Non-pigmented ciliary epithelial cell (primary cell): ENCODE data around the gene TREH.
"Not testable (repeated sequence)": the region's sequence is repeated elsewhere in the genome, so short reads cannot be mapped to it uniquely, and the experiment has no call there.

ENCODE experiments used
- DNase-seq: peaks from one replicate; pipeline ENCODE4 v3.0.0-alpha.2; 2010; ENCODE audit warnings: low read depth

Gene TREH

DNA sequence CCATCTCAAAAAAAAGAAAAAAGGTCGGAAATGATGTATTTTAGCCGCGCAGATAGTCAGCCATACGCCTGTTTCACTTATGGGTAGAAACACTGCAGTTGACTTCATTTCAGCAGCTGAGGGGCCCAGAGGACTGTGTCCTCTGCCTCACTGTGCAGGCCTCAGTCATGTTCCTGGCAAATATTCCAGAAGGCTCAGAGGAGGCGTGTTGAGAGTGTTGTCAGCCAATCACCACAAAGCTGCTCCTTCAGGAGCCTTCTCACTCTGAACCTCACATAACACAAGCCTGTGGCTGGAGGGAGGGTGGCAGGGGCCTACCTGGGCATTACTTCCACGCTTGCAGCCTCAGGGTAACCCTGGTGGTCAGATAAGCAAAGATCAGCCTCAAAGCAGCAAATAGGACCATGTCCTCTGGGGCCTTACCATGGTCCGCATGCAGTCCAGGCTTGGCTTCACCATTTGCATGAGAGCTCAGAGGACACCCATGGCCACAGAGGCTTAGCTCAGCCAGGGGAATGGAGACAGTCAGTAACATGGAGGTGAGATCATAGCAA is 17.3 kb upstream of the TREH start:
- DNase-seq, result no peak

DNA sequence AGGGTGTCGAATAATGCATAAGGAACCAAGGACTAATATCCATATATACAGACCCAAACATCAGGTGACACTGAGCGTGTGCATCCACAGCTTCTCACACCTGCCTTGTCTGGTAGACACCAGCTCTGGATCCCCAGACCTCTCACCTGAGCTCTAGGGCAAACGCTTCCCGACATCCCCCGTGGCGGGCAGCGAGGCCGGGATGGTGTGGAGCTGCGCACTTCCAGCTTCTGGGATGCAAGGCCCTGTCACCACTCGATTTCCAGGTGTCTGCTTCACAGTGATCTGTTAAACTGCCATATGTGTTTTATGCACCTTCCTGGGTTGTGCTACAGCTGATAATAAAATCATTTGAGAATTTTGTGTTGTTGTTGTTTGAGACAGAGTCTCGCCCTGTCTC is 15.3 kb upstream of the TREH start:
- no peak for DNase-seq

DNA sequence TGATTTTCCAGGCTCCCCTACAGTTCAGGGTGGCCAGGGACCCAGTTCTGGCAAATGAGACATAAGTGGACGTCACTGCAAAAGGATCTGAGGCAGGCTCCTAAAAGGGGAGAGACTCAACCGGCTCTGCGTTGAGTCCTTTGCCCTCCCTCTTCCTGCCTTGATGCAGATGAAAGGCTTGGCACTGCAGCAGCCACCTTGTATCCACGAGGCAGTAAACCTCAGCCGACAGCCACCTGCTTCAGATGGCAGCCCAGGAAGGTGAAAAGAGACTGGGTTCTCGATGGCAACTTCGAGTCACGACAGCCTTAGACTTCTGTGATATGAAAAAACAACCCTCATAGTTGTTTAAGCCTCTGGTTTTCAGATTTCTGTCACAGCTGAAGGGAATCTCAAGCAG is 14.7 kb upstream of the TREH start:
- DNase-seq, result no peak

DNA sequence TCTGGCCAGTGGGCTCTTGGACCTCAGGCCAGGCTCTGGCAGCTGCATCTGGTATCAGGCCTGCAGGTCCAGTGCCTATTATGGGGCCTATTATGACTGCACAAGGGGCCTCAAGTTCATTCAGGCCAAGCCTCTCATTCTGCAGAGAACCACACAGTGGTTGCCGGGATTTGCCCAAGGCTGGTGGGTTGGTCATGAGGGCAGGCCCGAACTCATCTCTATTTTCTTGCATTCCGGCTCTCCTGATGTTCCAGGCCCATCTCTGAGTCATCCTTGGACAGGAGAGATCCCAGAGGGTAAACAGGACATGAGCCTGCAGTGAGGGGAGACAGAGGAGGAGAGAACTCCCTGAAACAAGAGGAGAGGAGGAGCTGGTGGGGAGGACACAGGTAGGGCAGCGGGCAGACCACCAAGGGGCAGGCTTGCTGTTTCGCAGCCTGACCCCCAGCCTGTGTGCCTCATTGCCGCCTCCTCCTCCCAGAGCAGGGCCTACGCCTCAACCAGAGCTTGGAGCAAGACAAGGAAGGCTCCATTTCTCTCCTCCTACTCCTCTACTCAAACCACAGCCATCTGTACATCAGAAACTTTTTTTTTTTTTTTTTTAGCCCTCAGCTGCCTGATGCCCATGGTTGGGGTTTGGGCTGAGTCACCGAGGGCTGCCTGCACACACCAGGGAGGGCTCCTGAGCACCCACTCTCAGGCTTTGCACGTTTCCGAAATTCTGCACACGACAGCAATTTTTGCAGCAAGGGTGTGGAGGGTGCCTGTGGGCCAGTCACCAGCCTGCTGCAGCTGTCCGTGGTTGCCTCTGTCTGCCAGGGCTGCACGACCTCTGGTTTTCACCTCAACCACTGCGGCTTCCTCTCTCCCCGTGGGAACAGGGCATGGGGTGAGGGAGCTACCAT is 12.7 kb upstream of the TREH start:
- DNase-seq, result peak; percentile 20

DNA sequence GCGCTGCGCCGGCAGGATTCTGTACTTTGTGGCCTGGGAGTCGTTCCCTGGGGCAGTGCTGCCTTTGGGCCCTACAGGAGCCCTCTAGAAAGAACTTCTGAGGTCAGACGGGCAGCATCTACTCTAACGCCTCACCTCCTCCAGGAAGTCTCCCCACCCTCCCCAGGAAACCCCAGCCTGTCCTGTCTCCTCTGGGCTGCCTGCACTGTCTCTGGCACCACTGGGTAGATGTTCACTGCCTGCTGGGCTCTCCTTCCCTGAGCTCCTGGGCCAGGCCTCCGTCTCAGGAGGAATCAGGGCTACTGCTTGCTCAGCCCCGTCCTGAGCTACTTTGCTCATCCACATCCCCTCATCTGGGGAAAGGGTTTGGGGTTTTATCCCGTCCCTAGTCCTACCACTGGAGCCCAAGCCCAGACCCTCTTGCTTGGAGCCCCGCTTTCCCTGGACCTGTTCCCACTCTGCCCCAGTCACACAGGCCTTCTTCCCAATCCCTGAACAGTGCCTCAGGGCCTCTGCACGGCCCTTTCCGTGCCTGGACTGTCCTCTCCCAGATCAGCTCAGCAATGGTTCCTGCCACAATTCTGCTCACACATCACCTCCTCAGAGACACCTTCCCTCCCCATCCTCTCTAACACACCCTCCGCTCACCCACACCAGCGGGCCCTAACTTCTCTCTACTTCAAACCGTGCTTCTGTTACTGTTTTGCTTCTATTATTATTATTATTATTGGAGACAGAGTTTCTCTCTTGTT is 11.3 kb upstream of the TREH start:
- DNase-seq, result no peak

DNA sequence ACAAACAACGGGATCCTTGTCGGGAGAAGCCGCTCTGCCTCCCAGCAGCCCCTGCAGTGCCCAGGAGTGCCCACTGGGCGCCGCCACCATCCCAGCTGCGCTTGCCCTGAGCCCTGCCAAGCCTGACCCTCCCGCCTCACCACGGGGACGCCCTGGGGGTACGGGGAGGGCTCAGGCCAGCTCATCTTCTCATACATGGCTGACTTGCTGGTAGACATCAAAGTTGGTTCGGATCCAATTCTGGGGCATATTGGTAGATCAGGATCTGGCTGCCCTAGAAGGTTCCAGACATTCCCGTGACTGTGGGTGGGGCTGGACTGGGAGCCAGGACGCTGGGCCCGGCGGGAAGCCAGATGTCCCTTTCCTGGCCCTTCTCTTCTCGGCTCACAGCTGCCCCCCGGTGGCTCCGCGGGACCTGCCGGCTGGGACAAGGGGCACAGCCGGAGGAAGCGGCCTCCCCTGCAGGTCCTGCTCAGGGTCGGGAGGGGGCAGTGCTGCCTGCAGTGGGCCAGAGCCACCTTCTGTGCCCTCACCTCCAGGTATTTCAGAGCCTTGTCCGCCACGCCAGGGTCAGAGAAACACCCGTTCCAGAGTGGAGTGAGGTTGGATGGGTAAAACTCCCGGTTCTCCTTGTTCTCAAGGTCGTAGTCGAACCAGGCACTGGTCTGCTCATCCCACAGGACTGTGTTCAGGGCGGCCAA is 10.6 kb upstream of the TREH start:
- peak; percentile 45 for DNase-seq

DNA sequence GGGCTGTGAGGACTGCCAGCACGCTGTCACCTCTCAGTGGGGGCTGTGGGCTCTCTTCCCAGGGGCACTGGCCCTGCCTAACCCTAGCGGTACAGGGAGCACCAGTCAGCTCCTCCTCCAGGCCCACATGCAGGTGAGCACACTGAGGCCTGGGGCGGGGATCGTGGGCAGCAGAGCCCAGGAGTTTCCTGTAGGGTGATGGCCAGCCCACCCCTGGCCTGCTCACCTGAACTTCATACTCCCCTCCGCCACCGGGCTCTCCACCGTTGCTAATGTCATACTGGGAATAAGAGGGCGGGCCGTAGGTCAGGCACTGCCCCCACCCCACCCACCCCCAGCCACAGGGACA is 10.0 kb upstream of the TREH start:
- DNase-seq, result no peak

DNA sequence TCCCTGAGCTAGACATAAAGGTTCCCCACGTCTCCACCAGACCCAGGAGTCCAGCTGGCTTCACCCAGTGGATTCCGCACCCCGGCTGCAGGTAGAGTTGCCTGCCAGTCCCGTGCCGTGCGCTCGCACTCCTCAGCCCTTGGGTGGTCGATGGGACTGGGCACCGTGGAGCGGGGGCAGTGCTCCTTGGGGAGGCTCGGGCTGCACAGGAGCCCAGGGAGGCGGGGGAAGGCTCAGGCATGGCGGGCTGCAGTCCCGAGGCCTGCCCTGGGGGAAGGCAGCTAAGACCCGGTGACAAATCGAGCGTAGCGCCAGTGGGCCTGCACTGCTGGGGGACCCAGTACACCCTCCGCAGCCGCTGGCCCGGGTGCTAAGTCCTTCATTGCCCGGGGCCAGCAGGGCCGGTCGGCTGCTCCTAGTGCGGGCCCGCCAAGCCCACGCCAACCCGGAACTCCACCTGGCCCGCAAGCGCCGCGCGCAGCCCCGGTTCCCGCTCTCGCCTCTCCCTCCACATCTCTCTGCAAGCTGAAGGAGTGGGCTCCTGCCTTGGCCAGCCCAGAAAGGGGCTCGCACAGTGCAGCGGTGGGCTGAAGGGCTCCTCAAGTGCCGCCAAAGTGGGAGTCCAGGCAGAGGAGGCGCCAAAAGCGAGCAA is 9.5 kb upstream of the TREH start:
- DNase-seq, result no peak

DNA sequence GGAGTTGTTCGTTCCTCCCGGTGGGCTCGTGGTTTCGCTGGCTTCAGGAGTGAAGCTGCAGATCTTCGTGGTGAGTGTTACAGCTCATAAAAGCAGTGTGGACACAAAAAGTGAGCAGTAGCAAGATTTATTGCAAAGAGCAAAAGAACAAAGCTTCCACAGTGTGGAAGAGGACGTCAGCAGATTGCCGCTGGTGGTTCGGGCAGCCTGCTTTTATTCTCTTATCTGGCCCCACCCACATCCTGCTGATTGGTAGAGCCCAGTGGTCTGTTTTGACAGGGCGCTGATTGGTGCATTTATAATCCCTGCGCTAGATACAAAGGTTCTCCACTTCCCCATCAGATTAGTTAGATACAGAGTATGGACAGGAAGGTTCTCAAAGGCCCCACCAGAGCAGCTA is 8.9 kb upstream of the TREH start:
- not testable (repeated sequence) for DNase-seq

DNA sequence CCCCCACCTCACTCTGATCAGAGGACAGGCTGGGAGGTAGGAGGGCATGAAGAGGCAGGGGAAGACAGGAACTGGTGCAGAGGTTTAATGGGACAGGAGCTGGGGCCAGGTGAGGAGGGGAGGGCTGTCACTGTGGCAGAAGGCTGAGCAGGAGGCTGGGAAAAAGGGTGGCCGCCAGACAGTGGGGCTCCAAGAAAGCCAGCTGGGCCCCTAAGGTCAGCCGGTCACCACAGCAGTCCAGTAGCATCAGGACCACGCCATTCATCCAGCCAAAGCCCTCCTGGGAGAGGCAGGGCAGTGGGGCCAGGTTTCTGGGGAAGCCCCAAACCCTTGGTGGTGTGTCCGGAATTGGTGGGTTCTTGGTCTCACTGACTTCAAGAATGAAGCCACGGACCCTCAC is 8.5 kb upstream of the TREH start:
- no peak for DNase-seq

DNA sequence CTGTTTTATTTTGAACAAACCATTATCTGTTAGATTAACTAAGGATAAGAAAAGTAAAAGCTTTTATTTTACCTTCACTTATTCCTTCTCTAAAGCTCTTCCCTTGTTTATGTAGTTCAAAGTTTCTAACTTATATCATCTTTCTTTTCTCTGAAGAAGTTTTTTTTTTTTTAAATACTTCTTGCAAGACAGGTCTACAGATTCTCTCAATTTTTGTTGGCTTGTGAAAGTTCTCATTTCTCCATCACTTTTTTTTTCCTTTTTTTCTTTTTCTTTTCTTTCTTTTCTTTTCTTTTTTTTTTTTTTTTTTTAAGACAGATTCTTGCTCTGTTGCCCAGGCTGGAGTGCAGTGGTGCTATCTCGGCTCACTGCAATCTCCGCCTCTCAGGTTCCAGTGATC is 4.7 kb upstream of the TREH start:
- DNase-seq, result no peak

DNA sequence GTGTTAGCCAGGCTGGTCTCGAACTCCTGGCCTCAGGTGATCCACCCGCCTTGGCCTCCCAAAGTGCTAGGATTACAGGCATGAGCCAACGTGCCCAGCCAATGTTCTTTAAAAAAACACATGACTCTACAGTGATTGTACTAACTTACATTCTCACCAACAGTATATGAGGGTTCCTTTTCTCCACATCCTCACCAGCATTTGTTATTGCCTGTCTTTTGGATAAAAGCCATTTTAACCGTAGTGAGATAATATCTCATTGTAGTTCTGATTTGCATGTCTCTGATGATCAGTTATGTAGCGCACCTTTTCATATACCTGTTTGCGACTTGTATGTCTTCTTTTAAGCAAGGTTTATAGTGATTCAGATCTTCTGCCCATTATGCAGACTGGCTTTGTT is 3.5 kb upstream of the TREH start:
- not testable (repeated sequence) for DNase-seq

DNA sequence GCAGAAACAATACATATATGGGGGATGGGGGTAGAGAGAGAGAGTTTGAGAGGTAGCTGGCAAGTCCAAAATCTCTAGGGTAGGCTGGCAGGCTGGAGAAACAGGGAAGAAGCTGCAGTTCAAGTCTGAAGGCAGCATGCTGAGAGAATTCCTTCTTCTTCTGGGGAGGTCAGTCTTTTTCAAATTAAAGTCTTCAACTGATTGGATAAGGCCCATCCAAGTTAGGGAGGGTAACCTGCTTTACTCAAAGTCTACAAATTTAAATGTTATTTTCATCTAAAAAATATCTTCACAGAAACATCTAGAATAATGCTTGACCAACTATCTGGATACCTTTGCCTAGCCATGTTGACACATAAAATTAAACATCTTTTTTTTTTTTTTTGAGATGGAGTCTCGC is 2.9 kb upstream of the TREH start:
- DNase-seq, result no peak

DNA sequence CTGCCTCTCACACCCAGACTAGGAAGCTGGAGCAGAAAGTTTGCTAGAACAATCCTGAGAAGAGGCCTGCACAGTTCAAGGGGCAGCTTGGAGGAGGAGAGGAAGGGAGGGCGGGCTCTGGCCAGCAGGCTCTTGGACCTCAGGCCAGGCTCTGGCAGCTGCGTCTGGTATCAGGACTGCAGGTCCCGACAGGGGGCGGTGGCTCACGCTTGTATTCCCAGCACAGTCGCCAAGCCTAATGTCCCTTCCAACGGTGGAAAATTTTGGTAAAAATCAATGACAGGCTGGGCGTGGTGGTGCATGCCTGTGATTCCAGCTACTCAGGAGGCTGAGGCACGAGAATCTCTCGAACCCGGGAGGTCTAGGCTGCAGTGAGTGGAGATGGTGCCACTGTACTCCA is 542 bp downstream of the TREH start:
- DNase-seq, result not testable (repeated sequence)

DNA sequence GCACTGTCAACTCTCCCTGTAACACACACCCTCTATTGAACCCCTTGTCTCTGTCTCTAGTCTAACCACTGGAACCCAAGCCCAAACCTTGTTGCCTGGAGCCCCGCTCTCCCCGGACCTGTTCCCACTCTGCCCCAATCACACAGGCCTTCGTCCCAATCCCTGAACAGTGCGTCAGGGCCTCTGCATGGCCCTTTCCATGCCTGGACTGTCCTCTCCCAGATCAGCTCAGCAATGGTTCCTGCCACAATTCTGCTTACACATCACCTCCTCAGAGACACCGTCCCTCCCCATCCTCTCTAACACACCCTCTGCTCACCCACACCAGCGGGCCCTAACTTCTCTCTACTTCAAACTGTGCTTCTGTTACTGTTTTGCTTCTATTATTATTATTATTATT is 1.5 kb downstream of the TREH start:
- no peak for DNase-seq

DNA sequence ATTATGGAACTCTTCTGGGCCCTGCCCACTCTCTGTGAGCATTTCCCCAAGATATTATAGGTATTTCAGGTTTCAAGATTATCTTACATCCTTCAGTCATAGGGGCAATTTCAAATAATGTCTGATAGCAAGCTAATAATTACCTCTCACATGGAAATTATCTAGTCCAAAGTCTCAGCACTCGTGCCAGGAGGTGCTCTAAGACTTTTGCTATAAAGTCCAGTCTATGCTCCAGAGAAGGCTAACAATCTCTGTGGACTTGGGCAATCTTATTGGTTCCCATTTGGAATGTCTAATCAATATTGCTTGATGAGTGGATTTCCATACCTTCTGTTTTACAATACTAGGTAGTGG is 5.4 kb downstream of the TREH start:
- no peak for DNase-seq

DNA sequence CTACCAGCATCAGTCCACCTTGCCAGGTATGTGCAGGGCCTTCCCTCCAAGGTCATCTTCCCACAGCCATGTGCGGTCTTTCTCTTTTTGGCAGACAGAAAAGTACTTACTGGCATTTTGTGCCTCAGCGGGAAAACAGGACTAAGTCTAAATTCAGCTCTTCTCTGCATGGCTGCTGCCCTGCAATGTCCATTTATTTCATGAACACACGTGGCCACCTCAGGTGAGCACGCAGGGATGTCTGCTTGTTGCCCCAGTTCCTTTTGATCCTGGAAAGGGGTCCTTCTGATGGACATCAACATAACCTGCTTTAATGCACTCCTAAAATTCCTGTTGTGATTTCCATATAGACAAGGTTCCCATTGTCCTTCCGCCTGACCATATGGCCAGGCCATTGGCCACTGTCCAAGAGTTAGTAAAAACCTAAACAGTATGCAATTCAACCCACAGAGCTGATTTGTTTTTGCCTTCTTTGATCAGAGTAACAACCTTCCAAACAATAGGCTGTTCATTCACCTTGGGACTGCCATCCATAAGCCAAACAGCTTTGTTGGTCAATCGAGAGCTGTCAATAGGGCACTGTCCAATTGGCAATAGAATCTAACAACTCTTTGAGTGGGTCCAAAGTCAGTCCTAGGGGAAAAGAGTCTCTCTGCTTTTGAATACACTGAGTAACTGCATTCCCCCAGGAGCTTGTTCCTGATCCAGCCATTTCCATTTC is 5.9 kb downstream of the TREH start:
- DNase-seq, result no peak

DNA sequence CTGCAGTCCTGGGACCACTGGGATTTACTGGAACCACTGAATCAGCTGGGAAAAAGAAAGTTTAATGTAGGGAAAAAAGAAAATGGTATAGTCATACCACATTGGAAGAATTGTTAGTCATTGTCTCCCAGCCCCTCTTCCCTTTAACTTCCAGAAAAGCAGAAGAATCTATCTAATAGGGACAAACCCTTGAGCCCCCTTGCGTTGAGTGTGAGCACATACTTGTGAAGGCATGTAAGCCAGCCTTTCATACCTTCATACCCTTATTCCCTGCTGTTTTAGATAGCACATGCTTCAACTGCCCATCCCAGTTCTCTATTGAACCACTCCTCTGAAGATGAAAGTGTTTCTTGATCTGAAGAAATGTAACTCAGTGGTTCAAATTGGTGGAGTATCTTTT is 6.6 kb downstream of the TREH start:
- no peak for DNase-seq

DNA sequence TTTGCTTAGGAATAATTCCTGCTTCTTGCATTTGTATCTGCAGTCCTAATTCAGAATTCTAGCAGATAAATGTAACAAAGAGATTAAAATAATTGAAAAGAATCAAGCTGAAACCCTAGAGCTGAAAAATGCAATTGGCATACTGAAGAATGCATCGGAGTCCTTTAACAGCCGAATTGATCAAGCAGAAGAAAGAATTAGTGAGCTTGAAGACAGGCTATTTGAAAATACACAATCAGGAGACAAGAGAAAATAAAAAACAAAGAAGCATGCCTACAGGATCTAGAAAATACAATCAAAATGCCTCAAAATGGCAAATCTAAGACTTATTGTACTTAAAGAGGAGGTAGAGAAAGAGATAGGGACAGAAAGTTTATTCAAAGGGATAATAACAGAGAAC is 8.2 kb downstream of the TREH start:
- no peak for DNase-seq

DNA sequence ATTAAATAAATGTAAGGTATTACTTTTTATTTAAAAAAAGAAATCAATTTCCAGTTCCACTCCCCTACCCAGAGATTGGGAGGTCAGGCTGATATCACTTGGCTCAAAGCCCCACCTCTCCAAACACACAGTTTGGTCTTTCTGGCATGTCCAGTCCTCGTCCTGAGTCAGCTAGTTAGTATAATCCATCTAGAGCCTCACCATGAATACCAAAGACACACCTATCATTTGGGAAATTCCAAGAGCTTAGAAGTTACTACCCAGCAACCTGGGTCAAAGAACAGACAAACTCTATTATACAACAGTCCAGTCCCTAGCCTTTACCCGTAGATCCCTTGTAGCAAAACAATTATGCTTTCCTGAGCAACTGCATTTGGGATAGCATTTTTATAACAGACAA is 9.4 kb downstream of the TREH start:
- no peak for DNase-seq

DNA sequence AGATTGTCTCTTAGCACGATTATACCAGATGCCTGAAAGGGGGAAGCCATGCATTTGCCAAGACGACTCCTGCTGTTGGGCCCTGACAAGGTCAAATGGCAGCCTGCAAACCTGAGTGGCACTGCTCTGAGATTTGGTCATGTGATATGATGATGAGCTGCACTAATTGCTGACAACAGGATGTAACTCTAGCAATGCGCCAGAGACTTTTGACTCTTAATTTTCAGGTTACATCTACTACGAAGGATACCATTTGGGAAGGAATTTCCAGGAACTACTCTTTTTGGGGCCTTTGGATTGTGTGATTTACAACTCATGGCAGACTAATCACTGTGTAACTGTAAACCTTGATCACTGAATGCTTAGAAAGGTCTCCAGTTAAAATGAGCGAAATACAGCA is 13.1 kb downstream of the TREH start:
- DNase-seq, result no peak

DNA sequence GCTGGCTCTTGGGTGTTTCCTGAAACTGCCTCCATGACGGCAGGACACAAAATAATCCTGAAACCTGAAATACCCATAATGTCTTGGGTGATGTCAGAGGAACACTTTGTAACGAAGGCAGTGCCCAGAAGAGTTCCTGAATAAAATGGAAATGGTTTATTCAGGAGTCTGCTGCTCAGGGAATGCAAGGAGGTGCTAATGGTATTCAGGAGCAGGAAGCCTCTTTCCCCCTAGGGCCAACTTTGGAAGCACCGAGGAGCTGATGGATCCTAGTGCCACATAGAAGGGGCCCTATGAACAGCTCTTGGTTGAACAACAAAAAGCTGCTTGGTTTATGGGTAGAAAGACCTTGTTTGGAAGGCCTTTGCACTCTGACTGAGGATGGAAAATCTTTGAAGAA is 15.5 kb downstream of the TREH start:
- DNase-seq, result no peak
